Ovary (tissue), 3 donors: ENCODE results near the gene HMBS.

Experiments
- EP300 ChIP-seq: sonication (generic); formaldehyde crosslinking; IDR thresholded peaks from one replicate; pipeline ENCODE4 v1.6.1; 2017; ENCODE audit warnings: antibody characterized with exemption
- TF ChIP-seq, protein P1 (sequence below), 3 donors: fragments of 450-650 bp in 2 of 3; fragments of 200-600 bp in 1 of 3; IDR thresholded peaks; one replicate each; pipeline versions ENCODE4 v1.5.1 to v1.8.0; 2016 to 2022; ENCODE audit warnings: antibody characterized with exemption in 3 of 3, mild to moderate bottlenecking in 1 of 3
- donor health status: DM: no; HTN: no; CAD: no.

- TF ChIP-seq EP300: no peak
- TF ChIP-seq, protein P1, sequence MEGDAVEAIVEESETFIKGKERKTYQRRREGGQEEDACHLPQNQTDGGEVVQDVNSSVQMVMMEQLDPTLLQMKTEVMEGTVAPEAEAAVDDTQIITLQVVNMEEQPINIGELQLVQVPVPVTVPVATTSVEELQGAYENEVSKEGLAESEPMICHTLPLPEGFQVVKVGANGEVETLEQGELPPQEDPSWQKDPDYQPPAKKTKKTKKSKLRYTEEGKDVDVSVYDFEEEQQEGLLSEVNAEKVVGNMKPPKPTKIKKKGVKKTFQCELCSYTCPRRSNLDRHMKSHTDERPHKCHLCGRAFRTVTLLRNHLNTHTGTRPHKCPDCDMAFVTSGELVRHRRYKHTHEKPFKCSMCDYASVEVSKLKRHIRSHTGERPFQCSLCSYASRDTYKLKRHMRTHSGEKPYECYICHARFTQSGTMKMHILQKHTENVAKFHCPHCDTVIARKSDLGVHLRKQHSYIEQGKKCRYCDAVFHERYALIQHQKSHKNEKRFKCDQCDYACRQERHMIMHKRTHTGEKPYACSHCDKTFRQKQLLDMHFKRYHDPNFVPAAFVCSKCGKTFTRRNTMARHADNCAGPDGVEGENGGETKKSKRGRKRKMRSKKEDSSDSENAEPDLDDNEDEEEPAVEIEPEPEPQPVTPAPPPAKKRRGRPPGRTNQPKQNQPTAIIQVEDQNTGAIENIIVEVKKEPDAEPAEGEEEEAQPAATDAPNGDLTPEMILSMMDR (IDR thresholded peaks at IDR 0.05): no peak
Measured at GRCh38 chr11:119121008-119121810, 36.5 kb downstream of the HMBS start, which contains the start of gene HINFP.
